Middle frontal gyrus (tissue), 1 donor: ENCODE results near the gene ARHGAP4.

Experiments used
- DNase-seq: peaks from one replicate; pipeline ENCODE4 v3.0.0-alpha.2; 2015; ENCODE audit warnings: low spot score; ENCODE audit errors: extremely low spot score

The ARHGAP4 gene

DNA sequence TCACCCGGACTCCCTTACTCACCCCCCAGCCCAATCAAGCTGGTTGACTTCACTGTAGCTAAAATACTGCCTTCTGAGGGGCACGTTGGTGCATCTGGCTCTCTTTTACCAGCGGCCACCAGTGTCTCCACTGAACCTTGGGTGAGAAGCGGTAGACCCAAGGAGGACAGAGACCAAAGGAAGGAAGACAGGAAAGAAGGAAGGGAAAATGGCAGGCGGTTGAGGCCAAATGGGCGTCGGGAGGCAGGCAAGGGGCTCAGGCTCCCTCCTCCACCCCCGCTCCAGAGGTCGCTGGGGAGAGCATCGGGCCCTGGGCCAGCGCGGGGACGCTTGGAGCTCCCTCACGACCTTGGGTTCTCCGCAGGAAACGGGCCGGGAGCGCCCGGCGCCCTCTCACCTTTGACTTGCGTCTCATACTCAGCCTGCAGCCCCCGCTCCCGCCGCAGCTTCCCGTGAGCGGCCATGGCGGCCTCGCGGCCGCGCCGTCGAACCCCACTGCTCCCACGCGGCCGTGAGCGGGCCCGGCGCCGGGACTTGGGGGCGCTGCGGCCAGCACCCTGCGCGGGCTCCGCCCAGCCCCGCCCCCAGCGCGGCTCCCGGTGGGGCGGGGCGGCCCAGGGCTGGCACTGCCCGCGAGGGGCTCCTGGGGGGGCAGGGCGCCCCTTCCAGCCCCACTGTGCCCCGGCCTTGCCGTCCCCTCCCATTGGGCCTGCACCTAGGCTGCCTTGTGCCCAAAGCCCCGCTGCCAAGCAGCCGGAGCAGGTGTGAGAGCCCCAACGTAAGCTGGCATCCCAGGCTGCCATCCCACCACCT lies at the start of gene ARHGAP4:
ARHGAP4 (minus strand) TSS at position 526 of the 813 bp plus-strand sequence; CDS start at position 464, 62 bp downstream.
- DNase-seq, result no peak

DNA sequence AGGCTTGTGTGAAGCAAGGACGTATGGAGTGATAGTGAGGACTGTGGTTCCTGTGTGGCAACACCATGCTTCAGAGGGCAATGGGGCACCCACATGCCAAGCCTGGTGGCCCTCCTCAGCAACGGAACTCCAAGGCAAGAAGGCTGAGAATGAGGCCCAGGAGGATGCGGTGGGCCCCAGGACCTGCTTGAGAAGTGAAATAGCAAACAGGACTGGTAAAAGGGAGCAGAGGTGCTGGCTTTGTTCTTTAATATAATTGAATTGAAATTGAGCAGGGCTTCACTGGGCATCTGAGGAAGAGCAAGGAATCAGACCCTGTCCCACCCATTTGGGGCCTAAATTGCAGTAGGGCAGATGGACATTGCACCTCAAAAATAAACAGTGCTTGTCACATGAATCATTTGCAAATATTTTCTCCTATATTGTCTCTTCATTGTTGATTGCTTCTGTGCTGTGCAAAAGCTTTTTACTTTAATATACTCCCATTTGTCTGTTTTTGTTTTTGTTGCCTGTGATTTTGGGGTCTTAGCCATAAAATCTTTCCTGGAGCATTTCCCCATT lies 48.7 kb upstream of the ARHGAP4 start:
- DNase-seq, result no peak

DNA sequence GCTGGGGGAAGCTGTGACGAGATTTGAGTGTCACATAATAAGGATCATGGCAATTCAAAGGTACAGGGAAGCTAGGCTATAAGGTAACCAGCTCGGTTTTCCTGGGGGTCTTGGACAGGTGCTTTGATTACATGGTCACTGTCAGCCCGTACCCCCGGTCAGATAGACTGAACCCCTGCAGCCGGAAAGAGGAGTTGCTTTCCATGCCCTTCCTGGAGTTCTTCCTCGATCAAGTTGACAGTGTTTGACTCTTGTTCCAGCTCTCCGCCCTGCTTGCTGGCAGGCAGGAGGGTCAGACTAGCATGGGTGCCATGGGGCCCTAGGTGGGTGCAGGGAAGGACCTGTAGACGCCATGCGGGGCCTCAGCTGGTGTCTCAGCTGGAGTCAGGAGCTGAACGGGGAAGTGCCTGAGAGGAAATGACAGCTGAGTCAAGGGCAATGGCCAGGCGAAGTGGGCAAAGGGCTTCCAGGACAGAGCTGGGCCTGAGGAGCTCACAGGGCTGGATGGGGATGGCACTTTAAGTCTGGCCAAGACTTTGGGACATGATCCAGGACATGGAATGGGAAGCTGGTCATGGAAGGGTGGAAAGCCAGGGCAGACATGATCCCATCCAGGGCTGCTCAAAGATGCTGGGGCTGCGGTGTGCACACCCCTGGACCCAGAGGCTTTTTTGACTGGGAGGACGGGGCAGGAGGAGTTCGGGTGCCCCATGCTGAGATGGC lies 48.1 kb upstream of the ARHGAP4 start:
- no peak for DNase-seq

DNA sequence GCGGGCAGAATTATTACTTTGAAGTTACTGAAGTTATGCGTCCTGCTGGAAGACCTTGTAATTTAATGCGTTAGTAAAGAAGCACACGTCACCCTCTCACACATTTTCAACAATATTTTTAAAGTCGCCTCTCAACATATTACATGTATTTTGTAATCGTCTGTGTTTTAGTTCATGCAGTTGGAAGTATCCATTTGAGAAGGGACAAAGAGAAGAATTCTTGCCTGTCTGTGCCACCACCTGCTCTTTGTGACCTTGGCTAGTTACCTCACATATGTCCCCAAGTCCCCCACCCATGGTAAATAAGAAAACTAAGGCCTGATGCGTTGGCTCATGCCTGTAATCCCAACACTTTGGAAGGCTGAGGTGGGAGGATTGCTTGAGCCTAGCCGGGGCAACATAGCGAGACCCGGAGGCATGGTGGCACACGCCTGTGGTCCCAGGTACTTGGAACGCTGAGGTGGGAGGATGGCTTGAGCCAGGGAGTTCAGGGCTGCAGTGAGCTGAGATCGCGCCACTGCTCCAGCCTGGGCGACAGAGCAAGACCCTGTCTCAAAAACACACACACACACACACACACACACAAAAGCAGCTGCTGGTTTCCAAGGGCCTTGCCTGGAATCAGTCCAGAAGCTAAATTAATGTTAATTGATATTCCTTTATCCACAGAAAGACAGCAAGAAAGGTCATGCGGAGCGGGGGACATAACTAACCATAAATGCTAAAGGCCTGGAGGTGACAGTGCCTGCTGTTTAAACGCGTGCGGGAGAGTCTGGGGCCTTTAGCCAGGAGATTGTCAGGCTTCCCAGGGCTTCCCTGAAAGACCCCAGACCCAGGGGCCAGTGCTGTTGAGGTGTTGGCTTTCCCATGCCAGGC lies 47.3 kb upstream of the ARHGAP4 start:
- DNase-seq, result no peak

DNA sequence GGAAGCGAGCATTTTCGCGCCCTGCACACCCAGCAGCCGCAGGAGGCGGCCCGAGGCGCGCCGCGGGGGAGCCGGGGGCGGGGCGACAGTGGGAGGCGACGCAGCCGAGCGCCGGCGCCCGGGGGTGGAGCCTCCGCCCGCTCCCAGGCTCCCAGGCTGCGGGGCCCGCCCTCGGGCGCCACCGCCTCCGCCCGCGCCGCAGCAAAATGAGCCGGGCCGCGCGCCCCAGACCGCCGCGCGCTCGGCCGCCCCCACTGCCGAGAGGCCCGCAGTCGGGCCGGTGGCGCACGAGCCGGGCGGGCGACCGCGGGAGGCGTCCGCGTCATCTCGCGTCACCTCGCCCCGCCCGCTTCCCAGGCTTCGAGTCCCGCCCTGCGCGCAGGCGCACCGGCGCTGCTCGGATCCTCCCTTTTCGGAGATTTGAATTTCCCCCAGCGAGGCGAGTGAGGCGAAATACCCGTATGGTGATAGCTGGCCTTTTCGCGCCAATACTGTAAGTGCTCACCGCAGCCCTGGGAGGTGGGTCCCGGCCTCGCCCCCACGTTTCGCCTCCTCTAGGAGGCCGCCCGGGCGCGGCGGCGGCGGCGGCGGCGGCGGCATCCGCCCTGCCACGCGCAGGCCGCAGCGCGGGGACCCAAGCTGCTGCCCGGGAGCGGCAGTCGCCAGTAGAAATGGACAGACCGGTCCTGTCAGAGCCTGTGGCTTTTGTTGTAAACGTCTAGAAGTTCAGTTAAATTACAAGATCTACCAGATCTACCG lies 46.5 kb upstream of the ARHGAP4 start, which contains the start of gene TMEM187:
TMEM187 (plus strand) TSS at position 387 of the 759 bp plus-strand sequence. CDS start 9,309 bp downstream, outside the sequence.
- DNase-seq, result peak; percentile 77

DNA sequence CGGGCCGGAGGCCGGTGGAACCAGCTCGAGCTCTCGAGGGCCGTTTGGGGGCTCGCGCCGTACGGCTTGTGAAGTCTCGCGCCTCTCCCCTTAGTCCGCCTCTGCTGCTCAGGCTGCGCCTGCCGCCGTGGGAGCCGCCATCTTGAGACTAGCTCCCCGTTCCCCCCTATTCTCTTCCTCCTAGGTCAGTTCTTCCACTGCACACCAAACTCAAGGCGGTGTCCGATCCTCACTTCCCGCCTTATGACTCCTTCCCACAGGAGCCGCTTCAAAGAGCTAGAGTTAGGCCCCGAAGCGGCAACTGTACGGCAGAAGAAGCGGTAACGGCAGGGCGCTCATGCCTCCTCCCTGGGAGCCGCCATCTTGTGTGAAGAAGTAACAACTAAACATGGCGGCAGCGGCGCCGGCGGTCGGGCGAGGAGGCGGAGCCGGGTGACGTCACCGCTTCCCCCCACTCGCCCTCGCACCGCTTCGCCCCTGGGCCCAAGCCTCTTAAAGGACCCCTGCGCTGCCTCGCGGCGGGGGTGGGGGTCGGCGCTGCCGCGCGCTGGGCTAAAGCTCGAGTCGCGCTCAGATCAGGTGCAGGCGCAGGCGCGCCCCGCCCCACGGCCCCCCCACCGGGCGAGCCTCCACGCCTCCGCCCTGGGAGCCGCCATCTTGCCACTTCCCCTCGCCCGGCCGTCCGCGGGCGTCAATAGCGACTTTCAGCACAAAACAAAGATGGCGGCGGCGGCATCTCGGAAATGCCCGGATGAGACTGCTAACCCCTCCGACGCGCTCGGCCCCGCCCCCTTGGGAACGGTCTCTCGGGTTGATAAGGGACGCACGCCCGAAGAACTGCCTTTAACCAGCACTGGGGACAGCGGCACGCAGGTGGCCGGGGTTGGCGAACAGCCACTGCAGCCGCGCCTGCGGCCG lies 45.6 kb upstream of the ARHGAP4 start, which contains the start of gene HCFC1:
HCFC1 (minus strand) TSS at position 369 of the 918 bp plus-strand sequence. CDS start 978 bp downstream, outside the sequence.
- DNase-seq, result peak; percentile 70

DNA sequence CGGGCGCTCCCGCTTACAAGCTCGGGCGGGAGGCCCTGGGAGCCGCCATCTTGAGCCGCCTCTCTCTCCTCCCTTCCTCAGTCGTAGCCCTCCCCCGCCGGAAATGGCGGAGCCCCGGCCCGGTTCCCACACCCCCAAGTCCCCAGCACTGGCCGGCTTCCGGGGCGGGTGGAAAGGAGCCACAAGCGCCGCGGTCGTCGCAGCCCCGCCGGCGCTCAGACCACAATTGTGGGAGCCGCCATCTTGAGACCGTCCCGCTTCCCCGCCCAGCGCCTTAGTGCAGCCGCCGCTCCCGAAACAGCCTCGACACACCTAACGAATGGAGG lies 45.0 kb upstream of the ARHGAP4 start:
- DNase-seq, result peak; percentile 79

DNA sequence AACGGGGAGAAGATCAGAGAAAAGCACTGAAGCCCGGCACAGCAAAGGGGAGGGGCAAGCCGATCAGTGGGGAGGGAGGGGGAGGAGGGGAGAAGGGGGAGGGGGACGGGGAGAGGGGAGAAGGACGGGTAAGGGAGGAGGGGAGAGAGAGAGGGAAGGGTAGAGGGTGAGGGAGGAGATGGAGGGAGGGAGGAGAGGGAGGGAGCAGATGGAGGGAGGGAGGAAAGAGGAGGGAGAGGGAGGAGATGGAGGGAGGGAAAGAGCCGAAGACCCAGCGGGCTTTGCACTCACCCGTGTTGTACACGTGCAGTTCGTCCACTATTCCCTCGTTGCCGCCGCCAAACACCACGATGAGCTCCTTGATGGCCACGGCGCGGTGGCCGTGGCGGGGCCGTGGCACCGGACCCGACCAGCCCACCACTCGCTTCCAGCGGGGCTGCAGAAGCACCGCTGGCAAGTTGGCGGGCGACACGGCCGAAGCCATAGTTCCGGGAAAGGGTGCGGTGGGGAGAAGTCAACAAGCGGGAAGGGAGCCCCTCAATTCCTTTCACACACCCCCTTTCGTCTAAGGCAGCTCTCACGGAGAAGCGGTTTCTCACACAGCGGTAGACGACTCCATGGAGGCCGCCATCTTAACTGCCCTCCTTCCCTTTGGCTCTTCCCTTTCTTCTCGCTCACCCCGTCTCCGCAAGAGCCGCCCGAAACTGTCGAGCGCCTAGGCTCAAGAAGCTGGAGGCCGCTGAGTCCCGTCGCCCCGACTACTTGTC lies 44.5 kb upstream of the ARHGAP4 start:
- no peak for DNase-seq

DNA sequence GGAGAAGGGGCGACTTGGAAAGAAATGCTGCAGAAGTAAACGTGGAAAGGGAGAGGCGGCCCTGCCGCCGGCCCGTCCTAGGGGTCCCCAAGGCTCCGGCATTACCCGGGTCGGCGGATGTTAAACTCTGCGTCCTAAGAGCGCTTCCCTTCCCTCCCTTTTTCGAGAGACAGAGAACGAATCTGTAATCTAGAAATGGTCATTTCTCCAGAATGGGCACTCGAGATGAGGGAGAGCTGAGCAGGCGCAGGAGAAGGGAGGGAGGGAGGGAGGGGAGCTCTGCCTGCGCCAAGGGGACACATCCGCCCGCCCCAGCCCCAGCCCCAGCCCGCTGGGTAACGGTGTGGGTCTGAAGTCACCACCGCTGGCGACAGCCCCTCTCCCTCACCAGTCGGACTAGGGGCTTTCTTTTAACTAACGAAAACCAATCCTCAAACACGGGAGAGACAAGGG lies 43.9 kb upstream of the ARHGAP4 start:
- DNase-seq, result peak; percentile 13

DNA sequence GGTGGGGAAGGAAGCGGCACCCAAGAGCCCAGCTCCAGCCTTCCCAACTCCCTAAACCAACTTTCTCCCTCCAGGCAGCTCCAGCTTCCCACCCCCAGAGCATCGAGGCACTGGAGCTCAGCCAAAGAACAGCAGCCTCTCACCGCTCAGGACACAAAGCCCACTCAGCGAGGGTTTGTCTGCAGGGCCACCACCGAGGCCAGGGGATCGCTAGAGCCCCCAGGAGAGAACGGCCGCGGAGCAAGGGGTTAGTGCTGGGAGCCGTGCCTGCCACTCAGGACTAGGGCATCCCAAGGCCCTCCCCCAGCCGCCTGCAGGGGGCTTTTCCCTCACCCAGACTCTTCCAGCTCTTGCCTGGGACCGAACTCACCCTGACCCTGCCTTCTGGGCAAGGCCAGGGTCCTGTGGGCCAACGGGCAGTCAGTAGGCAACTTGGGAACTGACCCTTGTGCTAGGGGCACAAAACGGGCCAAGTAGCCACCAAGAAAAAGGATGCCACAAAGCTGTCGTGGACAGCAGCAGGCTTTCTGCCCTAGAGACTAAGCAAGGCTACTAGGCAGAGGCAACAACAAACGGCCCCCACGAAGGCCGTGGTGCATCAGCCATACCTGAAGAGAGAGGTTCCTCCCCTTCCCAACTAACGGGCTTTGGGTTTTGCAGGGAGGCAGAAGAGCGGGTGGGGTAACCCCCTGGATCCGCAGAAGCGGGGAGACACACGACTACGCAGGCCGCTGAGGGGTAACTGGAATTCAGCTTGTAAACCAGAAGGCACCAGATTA lies 43.2 kb upstream of the ARHGAP4 start:
- DNase-seq, result no peak

DNA sequence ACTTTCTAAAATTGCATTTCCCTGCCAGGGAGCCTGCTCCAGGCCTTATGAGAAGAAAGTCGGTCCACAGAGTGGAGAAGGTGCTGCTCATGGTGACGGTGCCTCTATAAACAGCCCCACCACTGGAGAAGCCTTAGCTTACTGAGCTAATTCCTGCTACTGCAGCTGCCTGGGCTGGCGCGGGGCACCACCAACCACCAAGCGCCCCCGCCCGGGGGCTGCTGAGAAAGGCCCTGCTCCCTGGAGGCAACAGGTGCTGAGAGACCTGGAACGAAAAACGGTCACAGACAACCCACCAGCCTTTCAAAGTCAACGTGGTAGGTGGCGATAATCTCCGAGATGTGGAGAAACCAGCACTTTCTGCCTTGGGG lies 42.7 kb upstream of the ARHGAP4 start:
- DNase-seq, result no peak

DNA sequence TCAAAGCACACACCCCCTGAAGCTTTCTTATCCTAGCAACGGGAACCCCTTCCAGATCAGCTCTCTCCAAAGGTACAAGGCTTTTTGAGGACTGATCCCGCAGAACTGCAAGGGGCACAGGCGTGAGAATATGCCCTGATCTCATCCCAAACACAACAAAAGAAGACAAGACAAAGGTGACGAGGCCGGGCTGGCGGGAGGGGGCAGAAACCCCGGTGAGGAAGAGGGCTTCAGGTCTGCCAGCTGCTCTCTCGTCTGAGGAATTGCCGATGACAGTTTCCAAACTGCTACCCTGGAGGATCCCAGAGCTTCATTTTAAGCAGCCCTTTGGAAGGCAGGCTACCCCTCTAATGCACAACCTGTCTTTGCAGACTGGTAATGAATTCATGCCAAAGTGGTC lies 42.2 kb upstream of the ARHGAP4 start:
- no peak for DNase-seq

DNA sequence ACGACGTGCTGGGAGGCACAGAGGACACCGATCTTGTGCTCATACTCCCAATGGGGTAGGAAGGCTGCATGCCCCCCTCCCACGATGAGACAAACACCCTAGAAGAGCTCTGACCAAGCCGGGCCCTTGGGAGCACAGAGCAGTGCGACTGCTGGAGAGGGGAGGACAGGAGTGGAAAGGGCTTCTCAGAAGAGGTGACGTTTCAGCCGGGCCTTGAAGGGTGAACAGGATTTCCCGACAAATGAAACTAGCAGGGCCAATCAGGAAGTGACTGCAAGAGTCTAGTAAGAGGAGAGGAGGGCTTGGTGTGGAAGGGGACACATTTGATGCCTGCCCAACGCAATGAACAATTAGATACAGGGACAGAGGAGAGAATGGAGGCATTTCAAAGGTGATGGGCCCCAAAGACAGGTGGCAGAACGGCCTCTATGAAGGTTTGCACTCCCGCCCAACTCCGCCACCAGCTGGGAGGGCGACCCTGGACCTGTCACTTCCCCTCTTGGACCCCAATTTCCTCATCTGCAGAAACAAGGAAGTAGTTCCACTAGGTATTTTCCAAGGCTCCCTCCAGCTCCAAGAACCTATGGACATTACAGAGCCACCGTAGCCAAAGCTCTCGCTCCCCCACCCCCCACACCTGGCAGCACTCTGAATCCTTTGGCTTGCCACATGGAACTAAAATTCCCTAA lies 41.6 kb upstream of the ARHGAP4 start:
- DNase-seq, result no peak

DNA sequence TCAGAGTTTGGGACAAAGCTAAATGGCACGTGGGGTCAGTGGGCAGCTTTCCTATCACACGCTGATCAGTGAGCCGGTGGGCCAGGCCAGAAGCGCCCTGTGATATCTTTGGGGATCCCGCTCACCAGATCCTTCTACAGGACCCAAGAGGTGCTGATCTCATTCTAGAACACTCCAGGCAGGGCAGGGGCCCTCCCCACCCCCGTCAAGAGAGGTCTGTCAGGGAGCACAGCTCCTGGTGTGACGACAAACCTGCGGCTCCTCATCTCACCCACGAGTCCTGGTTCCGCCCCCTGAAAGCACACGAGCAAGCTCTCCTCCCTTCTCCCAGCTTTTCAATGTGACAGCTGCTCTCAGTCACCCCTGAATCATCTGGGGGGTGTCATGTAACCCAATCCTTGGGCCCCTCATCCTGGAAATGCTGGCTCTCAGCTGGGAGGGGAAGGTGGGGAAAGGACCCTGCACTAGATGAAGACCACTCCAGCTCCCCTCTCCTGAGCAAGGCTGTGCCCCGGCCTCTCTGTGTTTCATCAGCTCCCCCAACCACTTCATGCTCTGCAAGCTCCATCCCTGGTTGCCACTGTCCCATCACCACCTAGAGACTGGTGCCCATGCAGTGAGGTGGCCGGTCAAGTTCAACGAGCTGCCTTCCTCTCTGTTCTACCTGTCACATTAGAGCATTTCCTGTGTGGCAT lies 40.9 kb upstream of the ARHGAP4 start:
- DNase-seq, result no peak

DNA sequence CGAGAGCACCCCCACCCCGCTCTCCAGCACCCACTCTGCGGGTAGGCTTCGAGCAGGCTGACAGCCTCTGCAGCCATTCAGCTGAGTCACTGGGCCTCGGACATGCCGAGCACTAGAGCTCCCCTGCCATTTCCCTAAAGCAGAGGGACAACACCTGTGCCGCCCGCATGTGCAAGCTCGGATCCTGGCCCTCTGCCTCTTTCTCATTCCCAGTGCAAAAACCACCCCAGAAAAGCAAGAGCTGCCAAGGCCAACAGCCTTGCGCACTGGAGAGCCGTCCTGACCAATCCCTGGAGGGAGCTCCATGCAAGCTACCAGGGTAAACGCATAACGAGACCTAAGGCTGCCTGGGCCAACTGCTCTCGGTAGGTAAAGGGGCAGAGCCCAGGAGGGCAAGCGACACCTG lies 40.2 kb upstream of the ARHGAP4 start:
- DNase-seq, result no peak

DNA sequence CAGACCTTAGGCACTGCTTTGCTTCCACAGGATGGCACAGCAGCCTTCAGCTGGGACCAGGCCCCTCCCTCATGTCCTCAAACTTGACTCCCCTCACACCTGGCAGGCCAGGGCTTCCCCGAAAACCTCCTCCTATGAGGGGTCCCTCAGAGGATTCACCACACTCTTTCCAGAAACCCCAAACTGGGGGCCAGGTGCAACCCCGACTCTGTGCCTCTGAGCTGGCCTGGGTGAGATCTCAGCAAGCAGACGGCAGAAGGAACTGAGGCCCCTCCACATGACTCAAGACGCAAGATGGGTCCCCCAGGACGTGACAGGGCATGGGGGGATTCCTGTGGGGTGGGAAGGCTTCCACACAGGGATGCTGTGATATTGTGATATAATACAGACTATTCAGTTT lies 39.3 kb upstream of the ARHGAP4 start:
- DNase-seq, result no peak

DNA sequence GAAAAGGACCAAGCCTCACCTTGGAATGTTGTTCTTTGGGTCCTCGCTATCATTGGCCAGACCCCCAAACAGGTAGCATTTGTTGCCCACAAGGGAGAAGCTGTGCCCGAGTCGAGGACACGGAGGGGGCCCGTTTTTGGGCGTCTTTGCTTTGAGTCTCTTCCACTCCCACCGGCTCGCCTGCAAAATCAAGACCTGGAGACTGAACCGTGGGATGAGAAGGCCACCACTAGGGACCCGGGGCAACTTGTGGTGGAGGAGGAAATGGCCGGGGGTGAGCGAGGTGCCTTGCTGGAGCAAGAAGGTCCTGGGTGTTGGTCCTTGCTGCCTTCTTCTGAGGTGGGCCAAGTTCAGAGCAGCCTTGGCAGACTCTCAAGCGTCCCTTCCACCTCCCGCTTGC lies 38.0 kb upstream of the ARHGAP4 start:
- DNase-seq, result no peak
